Astrocyte (in vitro differentiated cells and primary cell): ENCODE measurements around the gene SYNE1.

Experiments used
- EZH2 ChIP-seq: IDR thresholded peaks from 2 replicates; pipeline ENCODE4 v1.6.1; 2012; ENCODE audit warnings: mild to moderate bottlenecking, low read length, inconsistent platforms; ENCODE audit not compliant: insufficient read depth
- TF ChIP-seq, protein P1 (sequence below): IDR thresholded peaks from 2 replicates; pipeline ENCODE4 v1.5.1; 2011; ENCODE audit warnings: low read depth, mild to moderate bottlenecking, inconsistent platforms, low read length, moderate library complexity; ENCODE audit not compliant: insufficient read depth

- TF ChIP-seq, protein P1, sequence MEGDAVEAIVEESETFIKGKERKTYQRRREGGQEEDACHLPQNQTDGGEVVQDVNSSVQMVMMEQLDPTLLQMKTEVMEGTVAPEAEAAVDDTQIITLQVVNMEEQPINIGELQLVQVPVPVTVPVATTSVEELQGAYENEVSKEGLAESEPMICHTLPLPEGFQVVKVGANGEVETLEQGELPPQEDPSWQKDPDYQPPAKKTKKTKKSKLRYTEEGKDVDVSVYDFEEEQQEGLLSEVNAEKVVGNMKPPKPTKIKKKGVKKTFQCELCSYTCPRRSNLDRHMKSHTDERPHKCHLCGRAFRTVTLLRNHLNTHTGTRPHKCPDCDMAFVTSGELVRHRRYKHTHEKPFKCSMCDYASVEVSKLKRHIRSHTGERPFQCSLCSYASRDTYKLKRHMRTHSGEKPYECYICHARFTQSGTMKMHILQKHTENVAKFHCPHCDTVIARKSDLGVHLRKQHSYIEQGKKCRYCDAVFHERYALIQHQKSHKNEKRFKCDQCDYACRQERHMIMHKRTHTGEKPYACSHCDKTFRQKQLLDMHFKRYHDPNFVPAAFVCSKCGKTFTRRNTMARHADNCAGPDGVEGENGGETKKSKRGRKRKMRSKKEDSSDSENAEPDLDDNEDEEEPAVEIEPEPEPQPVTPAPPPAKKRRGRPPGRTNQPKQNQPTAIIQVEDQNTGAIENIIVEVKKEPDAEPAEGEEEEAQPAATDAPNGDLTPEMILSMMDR, result no peak
- no peak for TF ChIP-seq EZH2
Measured at GRCh38 chr6:152298055-152298647, 339.0 kb downstream of the SYNE1 start.
